LNCAP (cell line): ENCODE data around the gene EGFLAM.

Source experiments
- CTCF ChIP-seq: fragments of 450-650 bp; IDR thresholded peaks from 2 replicates; pipeline ENCODE4 v1.5.1; 2017; ENCODE audit warnings: mild to moderate bottlenecking

EGFLAM gene

GRCh38 chr5:38330207-38330606 is 71.8 kb downstream of the EGFLAM start:
- TF ChIP-seq CTCF: no peak

GRCh38 chr5:38331831-38332230 is 73.5 kb downstream of the EGFLAM start:
- TF ChIP-seq CTCF: no peak

- no peak for TF ChIP-seq CTCF
Measured at GRCh38 chr5:38338455-38338854, 80.1 kb downstream of the EGFLAM start.

GRCh38 chr5:38339446-38339845 is 81.1 kb downstream of the EGFLAM start:
- no peak for TF ChIP-seq CTCF

GRCh38 chr5:38341056-38341455 is 82.7 kb downstream of the EGFLAM start:
- TF ChIP-seq CTCF: no peak

GRCh38 chr5:38341641-38342040 is 83.3 kb downstream of the EGFLAM start:
- TF ChIP-seq CTCF: no peak

- TF ChIP-seq CTCF: no peak
Measured at GRCh38 chr5:38342261-38342660, 83.9 kb downstream of the EGFLAM start.

- TF ChIP-seq CTCF: no peak
Measured at GRCh38 chr5:38344891-38345290, 86.5 kb downstream of the EGFLAM start.
